Parathyroid adenoma (tissue), 2 donors: ENCODE measurements around the gene RASA3.

Experiments
- H2AFZ ChIP-seq: fragments of 300-600 bp; sonication (generic); one replicate; pipeline ENCODE4 v1.7.0; 2017; ENCODE audit warnings: antibody characterized with exemption, mild to moderate bottlenecking
- H3K27ac ChIP-seq: fragments of 300-600 bp; sonication (generic); one replicate; pipeline ENCODE4 v1.7.0; 2017
- H3K27me3 ChIP-seq: fragments of 300-600 bp; sonication (generic); one replicate; pipeline ENCODE4 v1.7.0; 2017; ENCODE audit warnings: low read length; ENCODE audit not compliant: control insufficient read depth, insufficient read depth
- H3K36me3 ChIP-seq: fragments of 300-600 bp; sonication (generic); one replicate; pipeline ENCODE4 v1.7.0; 2017; ENCODE audit warnings: low read length; ENCODE audit not compliant: control insufficient read depth, insufficient read depth
- H3K4me1 ChIP-seq: fragments of 300-600 bp; sonication (generic); one replicate; pipeline ENCODE4 v1.7.0; 2017; ENCODE audit warnings: control low read depth
- H3K4me2 ChIP-seq: fragments of 300-600 bp; sonication (generic); one replicate; pipeline ENCODE4 v1.7.0; 2017; ENCODE audit warnings: low read length
- H3K4me3 ChIP-seq: fragments of 300-600 bp; sonication (generic); one replicate; pipeline ENCODE4 v1.7.0; 2017; ENCODE audit warnings: low read depth, low read length
- H3K79me2 ChIP-seq: fragments of 300-600 bp; sonication (generic); one replicate; pipeline ENCODE4 v1.7.0; 2017; ENCODE audit warnings: control low read depth
- H3K9ac ChIP-seq: fragments of 300-600 bp; sonication (generic); one replicate; pipeline ENCODE4 v1.7.0; 2017; ENCODE audit warnings: mild to moderate bottlenecking
- H3K9me3 ChIP-seq: fragments of 300-600 bp; sonication (generic); one replicate; pipeline ENCODE4 v1.7.0; 2017; ENCODE audit warnings: low read length; ENCODE audit not compliant: control insufficient read depth
- TF ChIP-seq, protein P1 (sequence below): fragments of 300-600 bp; sonication (generic); IDR thresholded peaks from one replicate; pipeline ENCODE4 v1.7.0; 2017; ENCODE audit warnings: antibody characterized with exemption, mild to moderate bottlenecking
- donor health status: primary hyperparathyroidism.

RASA3 gene

DNA sequence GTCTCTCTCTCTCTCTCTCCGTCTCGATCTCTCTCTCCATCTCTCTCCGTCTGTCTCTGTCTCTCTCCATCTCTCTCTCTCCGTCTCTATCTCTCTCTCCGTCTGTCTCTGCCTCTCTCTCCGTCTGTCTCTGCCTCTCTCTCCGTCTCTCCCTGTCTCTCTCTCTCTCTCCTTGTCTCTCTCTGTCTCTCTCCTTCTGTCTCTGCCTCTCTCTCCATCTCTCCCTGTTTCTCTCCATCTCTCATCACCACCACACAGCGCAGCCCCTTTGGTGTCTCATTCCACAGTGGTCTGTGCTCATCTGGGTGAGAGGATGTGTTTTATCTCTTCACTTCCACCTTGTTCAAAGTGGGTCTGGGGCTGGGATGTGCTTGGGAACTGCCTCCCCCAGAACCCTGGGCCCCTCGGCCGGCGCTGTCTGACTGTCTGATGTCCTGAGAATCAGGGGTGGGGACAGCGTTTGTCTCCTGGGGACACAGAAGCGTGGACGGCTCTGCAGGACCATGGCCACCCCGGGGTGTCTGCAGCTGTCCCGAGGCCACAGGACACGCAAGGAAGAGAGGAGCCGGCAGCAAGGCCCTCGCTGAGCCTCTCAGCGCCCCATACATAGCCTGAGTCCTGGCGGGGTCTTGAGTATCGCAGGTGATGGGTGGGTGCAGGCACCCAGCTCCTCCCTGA lies 118.3 kb downstream of the RASA3 start:
- no peak overlapping the region for H3K4me3 ChIP-seq
- H3K9me3 ChIP-seq, result no peaks in the 10 kb centered on the region
- H3K27me3 ChIP-seq, result no peaks in the 10 kb centered on the region
- no peak overlapping the region for H3K9ac ChIP-seq
- H3K36me3 ChIP-seq, result no peaks in the 10 kb centered on the region
- H3K4me2 ChIP-seq, result no peak overlapping the region
- TF ChIP-seq, protein P1, sequence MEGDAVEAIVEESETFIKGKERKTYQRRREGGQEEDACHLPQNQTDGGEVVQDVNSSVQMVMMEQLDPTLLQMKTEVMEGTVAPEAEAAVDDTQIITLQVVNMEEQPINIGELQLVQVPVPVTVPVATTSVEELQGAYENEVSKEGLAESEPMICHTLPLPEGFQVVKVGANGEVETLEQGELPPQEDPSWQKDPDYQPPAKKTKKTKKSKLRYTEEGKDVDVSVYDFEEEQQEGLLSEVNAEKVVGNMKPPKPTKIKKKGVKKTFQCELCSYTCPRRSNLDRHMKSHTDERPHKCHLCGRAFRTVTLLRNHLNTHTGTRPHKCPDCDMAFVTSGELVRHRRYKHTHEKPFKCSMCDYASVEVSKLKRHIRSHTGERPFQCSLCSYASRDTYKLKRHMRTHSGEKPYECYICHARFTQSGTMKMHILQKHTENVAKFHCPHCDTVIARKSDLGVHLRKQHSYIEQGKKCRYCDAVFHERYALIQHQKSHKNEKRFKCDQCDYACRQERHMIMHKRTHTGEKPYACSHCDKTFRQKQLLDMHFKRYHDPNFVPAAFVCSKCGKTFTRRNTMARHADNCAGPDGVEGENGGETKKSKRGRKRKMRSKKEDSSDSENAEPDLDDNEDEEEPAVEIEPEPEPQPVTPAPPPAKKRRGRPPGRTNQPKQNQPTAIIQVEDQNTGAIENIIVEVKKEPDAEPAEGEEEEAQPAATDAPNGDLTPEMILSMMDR, result no peak
- no peaks in the 10 kb centered on the region for H3K79me2 ChIP-seq
- no peak overlapping the region for H3K27ac ChIP-seq
- no peaks in the 10 kb centered on the region for H3K4me1 ChIP-seq
- H2AFZ ChIP-seq, result no peak overlapping the region

DNA sequence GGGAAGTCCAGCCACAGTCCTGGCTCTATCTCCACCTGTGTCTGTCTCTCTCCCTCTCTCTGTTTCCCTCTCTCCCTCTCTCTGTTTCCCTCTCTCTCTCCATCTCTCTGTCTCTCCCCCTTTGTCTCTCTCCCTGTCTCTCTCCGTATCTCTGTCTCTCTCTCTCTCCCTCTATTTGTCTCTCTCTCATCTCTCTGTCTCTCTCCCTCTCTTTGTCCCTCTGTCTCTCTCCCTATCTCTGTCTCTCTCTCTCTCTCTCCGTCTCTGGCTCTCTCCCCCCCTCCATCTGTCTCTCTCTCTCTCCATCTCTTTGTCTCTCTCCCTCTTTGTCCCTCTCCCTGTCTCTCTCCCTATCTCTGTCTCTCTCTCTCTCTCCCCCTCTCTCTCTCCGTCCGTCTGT lies 119.1 kb downstream of the RASA3 start:
- no peak overlapping the region for H3K4me3 ChIP-seq
- H3K79me2 ChIP-seq, result no peaks in the 10 kb centered on the region
- no peaks in the 10 kb centered on the region for H3K4me1 ChIP-seq
- TF ChIP-seq, protein P1, result no peak
- H3K9ac ChIP-seq, result no peak overlapping the region
- no peaks in the 10 kb centered on the region for H3K36me3 ChIP-seq
- H3K27ac ChIP-seq, result no peak overlapping the region
- H2AFZ ChIP-seq, result no peak overlapping the region
- no peak overlapping the region for H3K4me2 ChIP-seq
- no peaks in the 10 kb centered on the region for H3K9me3 ChIP-seq
- H3K27me3 ChIP-seq, result no peaks in the 10 kb centered on the region

DNA sequence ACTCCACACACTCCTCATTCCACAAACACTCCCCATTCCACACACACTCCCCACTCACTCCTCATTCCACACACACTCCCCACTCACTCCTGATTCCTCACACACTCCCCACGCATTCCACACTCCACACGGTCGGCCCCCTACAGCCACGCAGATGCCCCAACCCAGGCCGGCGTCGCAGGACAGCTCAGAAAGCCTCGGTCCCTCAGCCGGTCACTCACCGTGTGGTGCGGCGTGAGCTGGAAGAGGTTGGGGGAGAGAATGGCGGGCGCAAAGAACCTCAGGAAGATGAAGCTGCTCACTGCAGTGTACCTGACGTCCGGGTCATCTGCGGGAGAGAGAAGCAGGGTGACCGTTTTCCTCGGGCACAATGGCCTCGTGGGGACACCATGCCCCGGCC lies 119.5 kb downstream of the RASA3 start:
- Histone ChIP-seq H3K27ac (no peak overlapping the region), H3K36me3 (no peaks in the 10 kb centered on the region), H3K79me2 (no peaks in the 10 kb centered on the region), H3K4me1 (no peaks in the 10 kb centered on the region), H3K4me3 (no peak overlapping the region), H3K27me3 (no peaks in the 10 kb centered on the region), H3K4me2 (no peak overlapping the region), H3K9me3 (no peaks in the 10 kb centered on the region), H2AFZ (no peak overlapping the region), H3K9ac (no peak overlapping the region)
- TF ChIP-seq, protein P1, result no peak

DNA sequence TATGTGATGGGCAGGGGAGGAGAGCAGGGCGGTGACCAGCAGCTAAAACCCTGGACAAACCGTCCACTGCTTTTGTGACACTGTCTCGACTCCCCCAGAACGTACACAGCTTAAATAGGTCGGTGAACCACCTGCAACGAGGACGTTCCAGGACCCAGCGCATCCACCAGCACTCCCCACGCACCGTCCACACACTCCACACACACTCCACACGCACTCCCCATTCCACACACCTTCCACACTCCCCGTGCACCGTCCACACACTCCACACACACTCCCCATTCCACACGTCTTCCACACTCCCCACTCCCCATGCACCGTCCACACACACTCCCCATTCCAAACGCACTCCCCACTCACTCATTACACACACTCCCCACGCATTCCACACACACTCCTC lies 120.3 kb downstream of the RASA3 start:
- no peak overlapping the region for H3K27ac ChIP-seq
- H3K4me2 ChIP-seq, result no peak overlapping the region
- H3K9ac ChIP-seq, result no peak overlapping the region
- H3K9me3 ChIP-seq, result no peaks in the 10 kb centered on the region
- no peaks in the 10 kb centered on the region for H3K79me2 ChIP-seq
- TF ChIP-seq, protein P1, result no peak
- H3K4me3 ChIP-seq, result no peak overlapping the region
- H3K27me3 ChIP-seq, result no peaks in the 10 kb centered on the region
- no peak overlapping the region for H2AFZ ChIP-seq
- no peaks in the 10 kb centered on the region for H3K36me3 ChIP-seq
- no peaks in the 10 kb centered on the region for H3K4me1 ChIP-seq

DNA sequence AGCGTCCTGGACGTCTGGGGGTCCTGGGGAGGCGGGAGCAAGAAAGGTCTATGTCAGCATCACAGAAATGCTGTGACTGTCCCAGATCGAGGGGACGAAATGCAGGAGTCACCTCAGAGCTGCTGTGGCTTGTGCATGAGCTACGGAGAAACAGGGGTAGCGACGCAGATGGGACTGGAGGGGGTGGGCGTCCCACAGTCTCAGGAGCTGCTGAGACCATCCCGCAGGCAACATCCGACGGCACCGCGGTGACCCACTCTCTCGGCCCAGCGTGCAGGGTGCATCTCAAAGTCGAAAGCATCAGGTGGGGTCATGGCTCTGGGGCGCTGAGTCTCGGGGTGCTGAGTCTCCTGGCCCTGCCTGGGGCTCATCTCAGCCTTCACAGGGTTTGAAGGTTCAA lies 121.2 kb downstream of the RASA3 start:
- no peaks in the 10 kb centered on the region for H3K36me3 ChIP-seq
- no peaks in the 10 kb centered on the region for H3K79me2 ChIP-seq
- no peaks in the 10 kb centered on the region for H3K27me3 ChIP-seq
- no peak overlapping the region for H3K4me2 ChIP-seq
- H3K9me3 ChIP-seq, result no peaks in the 10 kb centered on the region
- no peaks in the 10 kb centered on the region for H3K4me1 ChIP-seq
- no peak overlapping the region for H3K9ac ChIP-seq
- no peak overlapping the region for H2AFZ ChIP-seq
- TF ChIP-seq, protein P1, result no peak
- no peak overlapping the region for H3K4me3 ChIP-seq
- no peak overlapping the region for H3K27ac ChIP-seq
